HepG2 (cell line): ENCODE data around the gene ZC3H7B. TPM values are rescaled to one million over a fixed set of nuclear protein-coding genes. Genes with fewer than 3 reads are reported as not detected.

Experiments
- BCLAF1 ChIP-seq: fragments of 450-650 bp; IDR thresholded peaks from 2 replicates; pipeline ENCODE4 v1.6.1; 2017; ENCODE audit warnings: mild to moderate bottlenecking
- CTCF ChIP-seq: sonication (generic); formaldehyde crosslinking; IDR thresholded peaks from 2 replicates; pipeline ENCODE4 v1.5.0; 2020; ENCODE audit warnings: mild to moderate bottlenecking, missing genetic modification reagents, moderate library complexity
- DRAP1 ChIP-seq: IDR thresholded peaks from 2 replicates; pipeline ENCODE4 v1.6.1; 2016; ENCODE audit warnings: missing genetic modification reagents, missing compliant biosample characterization
- GMEB1 ChIP-seq: sonication (generic); formaldehyde crosslinking; IDR thresholded peaks from 2 replicates; pipeline ENCODE4 v1.5.1; 2020; ENCODE audit warnings: missing genetic modification reagents, mild to moderate bottlenecking, borderline replicate concordance
- HDAC1 ChIP-seq: sonication (generic); formaldehyde crosslinking; IDR thresholded peaks from 2 replicates; pipeline ENCODE4 v1.5.1; 2020; ENCODE audit warnings: mild to moderate bottlenecking, missing genetic modification reagents
- MLX ChIP-seq: IDR thresholded peaks from 2 replicates; pipeline ENCODE4 v1.6.1; 2016
- SIN3A ChIP-seq: IDR thresholded peaks from 2 replicates; pipeline ENCODE4 v1.6.1; 2011; ENCODE audit warnings: low read depth, mild to moderate bottlenecking, control low read depth, low read length, borderline replicate concordance
- SNAPC2 ChIP-seq: sonication (generic); formaldehyde crosslinking; IDR thresholded peaks from 2 replicates; pipeline ENCODE4 v1.8.1; 2022; ENCODE audit warnings: mild to moderate bottlenecking, missing genetic modification reagents
- ZNF451 ChIP-seq: sonication (generic); formaldehyde crosslinking; IDR thresholded peaks from 2 replicates; pipeline ENCODE4 v1.5.0; 2020; ENCODE audit warnings: mild to moderate bottlenecking, missing genetic modification reagents
- polyA plus RNA-seq, 8 experiments: library from polyadenylated mRNA; depleted of rRNA in 3 of 8; stranded (reverse) in 7 of 8; unstranded in 1 of 8; fragments of >200 nt; fragmentation: Illumina TruSeq in 4 of 8; extraction: Trizol in 4 of 8; gene quantifications; 2 replicates each; pipeline versions ENCODE4 v1.2.1 to v1.2.3, GENCODE V29; 2011 to 2016; ENCODE audit warnings: low read depth in 4 of 8, missing spikeins in 1 of 8, mixed read lengths in 1 of 8; ENCODE audit not compliant: insufficient read depth in 1 of 8
- total RNA-seq, 5 experiments: library from RNA; depleted of rRNA; stranded (reverse); fragments of >200 nt; fragmentation: Illumina TruSeq; extraction: Trizol; gene quantifications; 2 replicates each; pipeline ENCODE4 v1.2.3, GENCODE V29; 2016; ENCODE audit warnings: low read depth in 1 of 5
- TF ChIP-seq, protein P1 (sequence below): sonication (generic); formaldehyde crosslinking; IDR thresholded peaks from 2 replicates; pipeline ENCODE4 v1.5.0; 2020; ENCODE audit warnings: mild to moderate bottlenecking, missing genetic modification reagents, borderline replicate concordance
- TF ChIP-seq, protein P2 (sequence below): IDR thresholded peaks from 2 replicates; pipeline ENCODE4 v1.6.1; 2018; ENCODE audit warnings: missing genetic modification reagents, mild to moderate bottlenecking, missing compliant biosample characterization

Gene ZC3H7B
- total and polyA plus RNA-seq, 2 of the 13 experiments (the other 11 are each of a cell fraction or from before 2014, with no cell fraction given): 26.4 to 37.2 TPM

DNA sequence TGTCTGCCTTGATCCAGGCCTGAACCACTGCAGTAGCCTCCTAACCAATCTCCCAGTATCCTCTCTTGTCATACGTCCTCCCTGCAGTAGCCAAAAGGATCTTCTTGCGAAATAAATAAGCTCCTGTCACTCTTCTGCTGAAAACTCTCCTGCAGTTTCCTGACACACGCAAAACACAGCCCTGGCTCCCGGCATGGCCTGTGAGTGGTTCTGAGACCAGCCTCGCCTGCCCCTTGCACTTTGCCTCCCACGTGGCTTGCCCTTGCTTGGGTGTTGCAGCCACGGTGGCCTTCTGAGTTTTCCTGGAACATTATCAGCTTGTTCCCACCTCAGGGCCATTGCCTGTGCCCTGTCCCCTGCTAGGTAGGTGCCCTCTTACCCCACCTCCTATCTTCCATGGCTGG lies 7.2 kb downstream of the ZC3H7B start (continued):
- peak; percentile 91 for TF ChIP-seq MLX (CRISPR knock-in tag)
- peak; percentile 84 for TF ChIP-seq HDAC1 (CRISPR knock-in tag)
- TF ChIP-seq SIN3A: peak; percentile 80
- TF ChIP-seq, protein P1, sequence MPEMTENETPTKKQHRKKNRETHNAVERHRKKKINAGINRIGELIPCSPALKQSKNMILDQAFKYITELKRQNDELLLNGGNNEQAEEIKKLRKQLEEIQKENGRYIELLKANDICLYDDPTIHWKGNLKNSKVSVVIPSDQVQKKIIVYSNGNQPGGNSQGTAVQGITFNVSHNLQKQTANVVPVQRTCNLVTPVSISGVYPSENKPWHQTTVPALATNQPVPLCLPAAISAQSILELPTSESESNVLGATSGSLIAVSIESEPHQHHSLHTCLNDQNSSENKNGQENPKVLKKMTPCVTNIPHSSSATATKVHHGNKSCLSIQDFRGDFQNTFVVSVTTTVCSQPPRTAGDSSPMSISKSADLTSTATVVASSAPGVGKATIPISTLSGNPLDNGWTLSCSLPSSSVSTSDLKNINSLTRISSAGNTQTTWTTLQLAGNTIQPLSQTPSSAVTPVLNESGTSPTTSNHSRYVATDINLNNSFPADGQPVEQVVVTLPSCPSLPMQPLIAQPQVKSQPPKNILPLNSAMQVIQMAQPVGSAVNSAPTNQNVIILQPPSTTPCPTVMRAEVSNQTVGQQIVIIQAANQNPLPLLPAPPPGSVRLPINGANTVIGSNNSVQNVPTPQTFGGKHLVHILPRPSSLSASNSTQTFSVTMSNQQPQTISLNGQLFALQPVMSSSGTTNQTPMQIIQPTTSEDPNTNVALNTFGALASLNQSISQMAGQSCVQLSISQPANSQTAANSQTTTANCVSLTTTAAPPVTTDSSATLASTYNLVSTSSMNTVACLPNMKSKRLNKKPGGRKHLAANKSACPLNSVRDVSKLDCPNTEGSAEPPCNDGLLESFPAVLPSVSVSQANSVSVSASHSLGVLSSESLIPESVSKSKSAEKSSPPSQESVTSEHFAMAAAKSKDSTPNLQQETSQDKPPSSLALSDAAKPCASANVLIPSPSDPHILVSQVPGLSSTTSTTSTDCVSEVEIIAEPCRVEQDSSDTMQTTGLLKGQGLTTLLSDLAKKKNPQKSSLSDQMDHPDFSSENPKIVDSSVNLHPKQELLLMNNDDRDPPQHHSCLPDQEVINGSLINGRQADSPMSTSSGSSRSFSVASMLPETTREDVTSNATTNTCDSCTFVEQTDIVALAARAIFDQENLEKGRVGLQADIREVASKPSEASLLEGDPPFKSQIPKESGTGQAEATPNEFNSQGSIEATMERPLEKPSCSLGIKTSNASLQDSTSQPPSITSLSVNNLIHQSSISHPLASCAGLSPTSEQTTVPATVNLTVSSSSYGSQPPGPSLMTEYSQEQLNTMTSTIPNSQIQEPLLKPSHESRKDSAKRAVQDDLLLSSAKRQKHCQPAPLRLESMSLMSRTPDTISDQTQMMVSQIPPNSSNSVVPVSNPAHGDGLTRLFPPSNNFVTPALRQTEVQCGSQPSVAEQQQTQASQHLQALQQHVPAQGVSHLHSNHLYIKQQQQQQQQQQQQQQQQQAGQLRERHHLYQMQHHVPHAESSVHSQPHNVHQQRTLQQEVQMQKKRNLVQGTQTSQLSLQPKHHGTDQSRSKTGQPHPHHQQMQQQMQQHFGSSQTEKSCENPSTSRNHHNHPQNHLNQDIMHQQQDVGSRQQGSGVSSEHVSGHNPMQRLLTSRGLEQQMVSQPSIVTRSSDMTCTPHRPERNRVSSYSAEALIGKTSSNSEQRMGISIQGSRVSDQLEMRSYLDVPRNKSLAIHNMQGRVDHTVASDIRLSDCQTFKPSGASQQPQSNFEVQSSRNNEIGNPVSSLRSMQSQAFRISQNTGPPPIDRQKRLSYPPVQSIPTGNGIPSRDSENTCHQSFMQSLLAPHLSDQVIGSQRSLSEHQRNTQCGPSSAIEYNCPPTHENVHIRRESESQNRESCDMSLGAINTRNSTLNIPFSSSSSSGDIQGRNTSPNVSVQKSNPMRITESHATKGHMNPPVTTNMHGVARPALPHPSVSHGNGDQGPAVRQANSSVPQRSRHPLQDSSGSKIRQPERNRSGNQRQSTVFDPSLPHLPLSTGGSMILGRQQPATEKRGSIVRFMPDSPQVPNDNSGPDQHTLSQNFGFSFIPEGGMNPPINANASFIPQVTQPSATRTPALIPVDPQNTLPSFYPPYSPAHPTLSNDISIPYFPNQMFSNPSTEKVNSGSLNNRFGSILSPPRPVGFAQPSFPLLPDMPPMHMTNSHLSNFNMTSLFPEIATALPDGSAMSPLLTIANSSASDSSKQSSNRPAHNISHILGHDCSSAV (CRISPR knock-in tag): peak; percentile 36; the same call in 1 of the 2 replicates
- TF ChIP-seq DRAP1: 0 out of 2 replicates have a peak, but pooled peaks have one; percentile 20
- TF ChIP-seq ZNF451 (CRISPR knock-in tag): peak; percentile 76; the same call in 1 of the 2 replicates
- TF ChIP-seq, protein P2, sequence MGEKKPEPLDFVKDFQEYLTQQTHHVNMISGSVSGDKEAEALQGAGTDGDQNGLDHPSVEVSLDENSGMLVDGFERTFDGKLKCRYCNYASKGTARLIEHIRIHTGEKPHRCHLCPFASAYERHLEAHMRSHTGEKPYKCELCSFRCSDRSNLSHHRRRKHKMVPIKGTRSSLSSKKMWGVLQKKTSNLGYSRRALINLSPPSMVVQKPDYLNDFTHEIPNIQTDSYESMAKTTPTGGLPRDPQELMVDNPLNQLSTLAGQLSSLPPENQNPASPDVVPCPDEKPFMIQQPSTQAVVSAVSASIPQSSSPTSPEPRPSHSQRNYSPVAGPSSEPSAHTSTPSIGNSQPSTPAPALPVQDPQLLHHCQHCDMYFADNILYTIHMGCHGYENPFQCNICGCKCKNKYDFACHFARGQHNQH (CRISPR knock-in tag): peak; percentile 85; the same call in 1 of the 2 replicates
- TF ChIP-seq BCLAF1: no peak
- TF ChIP-seq SNAPC2 (CRISPR knock-in tag): peak; percentile 46; the same call in 1 of the 2 replicates
- TF ChIP-seq CTCF: peak; percentile 17; the same call in 1 of the 2 replicates
- TF ChIP-seq GMEB1 (CRISPR knock-in tag): peak; percentile 58; the same call in 1 of the 2 replicates
